Measurements from ENCODE around the gene PPFIA4.

DNA sequence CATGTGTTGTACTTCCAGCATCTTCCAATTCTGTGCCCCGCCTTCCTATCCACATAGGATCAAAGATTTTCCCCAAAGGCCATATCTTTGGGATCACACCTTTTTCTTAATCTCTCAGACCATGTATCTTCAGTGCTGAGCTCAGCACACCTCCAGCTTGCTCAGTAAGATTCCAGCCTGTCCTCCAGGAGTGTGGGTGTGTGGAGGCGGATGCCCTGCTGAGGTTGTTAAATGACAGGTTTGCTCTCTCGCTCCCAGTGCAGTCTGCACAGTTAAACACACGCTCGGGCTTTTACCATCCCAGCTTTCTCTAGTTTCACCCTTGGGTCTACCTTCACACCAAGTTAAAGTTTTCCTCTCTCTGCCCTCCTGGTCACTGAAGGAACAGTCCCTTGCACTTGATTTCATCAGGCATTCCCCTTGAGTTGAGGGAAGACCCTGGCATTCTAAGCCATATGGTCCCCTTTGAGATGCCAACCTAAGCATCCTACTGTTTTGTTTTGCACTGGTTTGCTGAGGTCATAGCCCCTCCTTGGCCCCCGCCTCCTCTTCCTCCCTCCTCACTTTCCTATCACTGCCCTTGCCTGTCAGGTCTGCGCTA lies 45.8 kb downstream of the PPFIA4 start:
- no peak for TF ChIP-seq CTCF (IDR thresholded peaks at IDR 0.05; ENCODE audit: low read length)
- no peak for TF ChIP-seq EZH2 (optimal IDR thresholded peaks at IDR 0.05; ENCODE audit: low read depth, low read length)
- TF ChIP-seq EZH2phosphoT487 (IDR thresholded peaks at IDR 0.05; ENCODE audit: low read length) = no peak

Measured in MM.1S (cell line).